Natural killer cell (primary cell): ENCODE results near the gene IQGAP3. TPM values are rescaled to one million over a fixed set of nuclear protein-coding genes. Genes with fewer than 3 reads are reported as not detected.
"Not testable (repeated sequence)": the region's sequence is repeated elsewhere in the genome, so short reads cannot be mapped to it uniquely, and the experiment has no call there.

Experiments used
- ATAC-seq, 3 donors: fragments of 150-1000 bp in 2 of 3; fragments of 200-7000 bp in 1 of 3; cut with Tn5 transposase; 1 replicate in 1 of 3; 2 replicates in 2 of 3; pipeline ENCODE4 v1.10.0; 2021; ENCODE audit warnings: mild to moderate bottlenecking in 2 of 3, moderate library complexity in 2 of 3
- DNase-seq, 2 donors: peaks; one replicate each; pipeline versions ENCODE4 v3.0.0 to v3.0.0-alpha.2; 2013 to 2021; ENCODE audit warnings: mixed read lengths in 1 of 2
- H3K27ac ChIP-seq: one replicate; pipeline ENCODE4 v1.5.1; 2013; ENCODE audit warnings: mild to moderate bottlenecking, low read length
- H3K27me3 ChIP-seq: one replicate; pipeline ENCODE4 v1.6.1; 2013; ENCODE audit warnings: low read length; ENCODE audit not compliant: control insufficient read depth, insufficient read depth
- H3K36me3 ChIP-seq: one replicate; pipeline ENCODE4 v1.6.1; 2013; ENCODE audit warnings: low read length; ENCODE audit not compliant: control insufficient read depth, insufficient read depth
- H3K4me1 ChIP-seq: one replicate; pipeline ENCODE4 v1.6.1; 2013; ENCODE audit warnings: low read length; ENCODE audit not compliant: control insufficient read depth, insufficient read depth
- H3K4me3 ChIP-seq: one replicate; pipeline ENCODE4 v1.5.1; 2013; ENCODE audit warnings: low read length
- H3K9me3 ChIP-seq: one replicate; pipeline ENCODE4 v1.6.1; 2013; ENCODE audit warnings: low read length; ENCODE audit not compliant: control insufficient read depth, insufficient read depth
- H3K27ac Mint-ChIP-seq, 2 donors: one replicate each; pipeline ENCODE4 v1.8.0; 2022; ENCODE audit warnings: mild to moderate bottlenecking in 2 of 2, mixed read lengths in 2 of 2, moderate library complexity in 1 of 2
- H3K27me3 Mint-ChIP-seq, 2 donors: one replicate each; pipeline ENCODE4 v1.8.0; 2022; ENCODE audit warnings: low read depth in 2 of 2, mixed read lengths in 2 of 2
- H3K36me3 Mint-ChIP-seq: one replicate; pipeline ENCODE4 v1.8.0; 2022; ENCODE audit warnings: mixed read lengths
- H3K4me1 Mint-ChIP-seq, 2 donors: one replicate each; pipeline ENCODE4 v1.8.0; 2022; ENCODE audit warnings: mixed read lengths in 2 of 2
- H3K4me3 Mint-ChIP-seq: one replicate; pipeline ENCODE4 v1.8.0; 2022; ENCODE audit warnings: mild to moderate bottlenecking, moderate library complexity, mixed read lengths
- H3K9me3 Mint-ChIP-seq, 2 donors: one replicate each; pipeline ENCODE4 v1.8.0; 2022; ENCODE audit warnings: mixed read lengths in 2 of 2
- CTCF ChIP-seq: fragments of 200-600 bp; IDR thresholded peaks from one replicate; pipeline ENCODE4 v1.8.0; 2022; ENCODE audit warnings: antibody characterized with exemption
- WGBS: methylation state at CpG from one replicate; pipeline ENCODE4 v1.1.7; 2013; ENCODE audit warnings: missing lambda C conversion rate; ENCODE audit not compliant: insufficient coverage; 5-methylcytosine and 5-hydroxymethylcytosine counted together
- intact Hi-C: fragments of 100-400 bp; cut with micrococcal nuclease; formaldehyde crosslinking; loops from one replicate; pipeline ENCODE4 v1.14.2; 2022
- total RNA-seq, 4 donors: library from RNA; stranded (reverse); fragments of 120-200 nt in 1 of 4; gene quantifications; one replicate each; pipeline versions ENCODE4 v1.2.3 to v1.2.4, GENCODE V29; 2013 to 2022

IQGAP3 gene
- total RNA-seq, 3 donors from 2014 or later (not counting 1 experiment from before 2014, with no cell fraction given): 0.08 to 0.21 (median 0.14) TPM

GRCh38 chr1:156591181-156591431, 18.7 kb upstream of the IQGAP3 start:
- Mint-ChIP-seq H3K4me1 (peaks cover 14 to 20% of the 10 kb centered on the region in 2 donors), H3K27ac (peak overlapping the region; percentile 82 to 87), H3K27me3 (no peaks in the 10 kb centered on the region), H3K36me3 (no peaks in the 10 kb centered on the region), H3K9me3 (no peaks in the 10 kb centered on the region), H3K4me3 (peak overlapping the region; percentile 81)
- no peaks in the 10 kb centered on the region for H3K9me3 ChIP-seq
- peaks cover 16% of the 10 kb centered on the region for H3K4me1 ChIP-seq
- ATAC-seq: peak in 1 of 3 donors; percentile 5
- peaks cover 7% of the 10 kb centered on the region for H3K36me3 ChIP-seq
- intact Hi-C loops: loop anchor here (1.0 kb wide), 1 partner anchor 10 kb away; the partner anchor contains the start of gene GPATCH4
- 31% methylated on average over 6 of the region's 6 CpGs for WGBS
- peak overlapping the region; percentile 71 for H3K27ac ChIP-seq
- TF ChIP-seq CTCF: no peak
- H3K4me3 ChIP-seq: peak overlapping the region; percentile 57
- no peaks in the 10 kb centered on the region for H3K27me3 ChIP-seq
- no peak for DNase-seq

- DNase-seq: no peak
- Mint-ChIP-seq H3K9me3 (no peaks in the 10 kb centered on the region), H3K36me3 (no peaks in the 10 kb centered on the region), H3K27me3 (no peaks in the 10 kb centered on the region), H3K4me1 (peaks cover 14 to 20% of the 10 kb centered on the region in 2 donors), H3K4me3 (peak overlapping the region; percentile 81), H3K27ac (peak overlapping the region; percentile 82 to 87)
- TF ChIP-seq CTCF: no peak
- intact Hi-C loops: loop anchor here (1.0 kb wide), 1 partner anchor 11 kb away; the partner anchor contains the start of gene GPATCH4
- peaks cover 7% of the 10 kb centered on the region for H3K36me3 ChIP-seq
- no peak overlapping the region for H3K4me3 ChIP-seq
- H3K27me3 ChIP-seq: no peaks in the 10 kb centered on the region
- ATAC-seq: no peak
- H3K4me1 ChIP-seq: peaks cover 16% of the 10 kb centered on the region
- H3K9me3 ChIP-seq: no peaks in the 10 kb centered on the region
- H3K27ac ChIP-seq: peak overlapping the region; percentile 71
- 87% methylated on average over 7 of the region's 10 CpGs for WGBS
Observed at GRCh38 chr1:156590326-156591180, 18.2 kb upstream of the IQGAP3 start.

- Mint-ChIP-seq H3K4me1 (peaks cover 14 to 15% of the 10 kb centered on the region in 2 donors), H3K9me3 (no peaks in the 10 kb centered on the region), H3K36me3 (no peaks in the 10 kb centered on the region), H3K27ac (no peak overlapping the region), H3K27me3 (no peaks in the 10 kb centered on the region), H3K4me3 (no peak overlapping the region)
- intact Hi-C loops: no loop called here
- DNase-seq (no peak), ATAC-seq (no peak)
- no peak overlapping the region for H3K27ac ChIP-seq
- no peaks in the 10 kb centered on the region for H3K27me3 ChIP-seq
- WGBS: 58% methylated on average over 2 of the region's 5 CpGs
- H3K4me1 ChIP-seq: peaks cover 16% of the 10 kb centered on the region
- H3K36me3 ChIP-seq: peaks cover 3% of the 10 kb centered on the region
- H3K4me3 ChIP-seq: no peak overlapping the region
- TF ChIP-seq CTCF: no peak
- no peaks in the 10 kb centered on the region for H3K9me3 ChIP-seq
Observed at GRCh38 chr1:156589546-156589945, 17.2 kb upstream of the IQGAP3 start.

- H3K4me3 Mint-ChIP-seq, ATAC-seq, H3K27me3 ChIP-seq, H3K27ac ChIP-seq, DNase-seq, intact Hi-C loops, H3K9me3 Mint-ChIP-seq, H3K36me3 ChIP-seq, H3K36me3 Mint-ChIP-seq, H3K4me3 ChIP-seq, H3K27ac Mint-ChIP-seq, H3K27me3 Mint-ChIP-seq, H3K9me3 ChIP-seq: not testable (repeated sequence)
- H3K4me1 Mint-ChIP-seq: peaks cover 19% of the 10 kb centered on the region in 2 donors
- WGBS: 94% methylated on average over 8 of the region's 8 CpGs
- peaks cover 28% of the 10 kb centered on the region for H3K4me1 ChIP-seq
Observed at GRCh38 chr1:156587927-156588326, 15.6 kb upstream of the IQGAP3 start.
